GM19351 (cell line): ENCODE data around the gene TARBP1.
A peak's percentile ranks its signal among the peaks of the same experiment; 100 is the strongest.
"Not testable (repeated sequence)": the region's sequence is repeated elsewhere in the genome, so short reads cannot be mapped to it uniquely, and the experiment has no call there.

Experiments used
- ATAC-seq: cut with Tn5 transposase; IDR thresholded peaks from one replicate; pipeline ENCODE4 v1.9.1; 2021; ENCODE audit warnings: mild to moderate bottlenecking, moderate library complexity; ENCODE audit not compliant: unreplicated experiment

Gene TARBP1

GRCh38 chr1:234478481-234479309 is at the start of gene TARBP1:
Gene TARBP1, minus strand, starts transcription at chr1:234479179. Its CDS starts 76 bp downstream, at chr1:234479103.
- ATAC-seq = peak; percentile 65

GRCh38 chr1:234528074-234528865 is 49.3 kb upstream of the TARBP1 start:
- no peak for ATAC-seq

- no peak for ATAC-seq
Observed at GRCh38 chr1:234527346-234527745, 48.4 kb upstream of the TARBP1 start.

- no peak for ATAC-seq
Observed at GRCh38 chr1:234526922-234527321, 47.9 kb upstream of the TARBP1 start.

- ATAC-seq = no peak
Observed at GRCh38 chr1:234525099-234525799, 46.3 kb upstream of the TARBP1 start.

- no peak for ATAC-seq
Observed at GRCh38 chr1:234521836-234522235, 42.9 kb upstream of the TARBP1 start.

GRCh38 chr1:234520908-234521817 is 42.2 kb upstream of the TARBP1 start:
- no peak for ATAC-seq

- ATAC-seq = no peak
Observed at GRCh38 chr1:234519506-234519905, 40.5 kb upstream of the TARBP1 start.

- no peak for ATAC-seq
Observed at GRCh38 chr1:234518876-234519275, 39.9 kb upstream of the TARBP1 start.

GRCh38 chr1:234518086-234518485 is 39.1 kb upstream of the TARBP1 start:
- not testable (repeated sequence) for ATAC-seq

- ATAC-seq = no peak
Observed at GRCh38 chr1:234517110-234517802, 38.3 kb upstream of the TARBP1 start.

GRCh38 chr1:234515821-234516241 is 36.9 kb upstream of the TARBP1 start:
- ATAC-seq = no peak

- no peak for ATAC-seq
Observed at GRCh38 chr1:234515411-234515810, 36.4 kb upstream of the TARBP1 start.

GRCh38 chr1:234512451-234512861 is 33.5 kb upstream of the TARBP1 start:
- no peak for ATAC-seq

- ATAC-seq = no peak
Observed at GRCh38 chr1:234509457-234510328, 30.7 kb upstream of the TARBP1 start.

- no peak for ATAC-seq
Observed at GRCh38 chr1:234507626-234508387, 28.8 kb upstream of the TARBP1 start.

- no peak for ATAC-seq
Observed at GRCh38 chr1:234507089-234507488, 28.1 kb upstream of the TARBP1 start.

- ATAC-seq = no peak
Observed at GRCh38 chr1:234505769-234506102, 26.8 kb upstream of the TARBP1 start.
